NCI-H82 treated with DMSO at 0.1 percent for 48 hours (cell line): Measurements from ENCODE around the gene MARK3.
A peak's percentile ranks its signal among the peaks of the same experiment; 100 is the strongest.
"Not testable (repeated sequence)": the region's sequence is repeated elsewhere in the genome, so short reads cannot be mapped to it uniquely, and the experiment has no call there.

Experiments
- DNase-seq: peaks from one replicate; lab custom pipeline; 2025; ENCODE audit not compliant: unreplicated experiment; lab: John Stamatoyannopoulos, UW

The MARK3 gene

DNA sequence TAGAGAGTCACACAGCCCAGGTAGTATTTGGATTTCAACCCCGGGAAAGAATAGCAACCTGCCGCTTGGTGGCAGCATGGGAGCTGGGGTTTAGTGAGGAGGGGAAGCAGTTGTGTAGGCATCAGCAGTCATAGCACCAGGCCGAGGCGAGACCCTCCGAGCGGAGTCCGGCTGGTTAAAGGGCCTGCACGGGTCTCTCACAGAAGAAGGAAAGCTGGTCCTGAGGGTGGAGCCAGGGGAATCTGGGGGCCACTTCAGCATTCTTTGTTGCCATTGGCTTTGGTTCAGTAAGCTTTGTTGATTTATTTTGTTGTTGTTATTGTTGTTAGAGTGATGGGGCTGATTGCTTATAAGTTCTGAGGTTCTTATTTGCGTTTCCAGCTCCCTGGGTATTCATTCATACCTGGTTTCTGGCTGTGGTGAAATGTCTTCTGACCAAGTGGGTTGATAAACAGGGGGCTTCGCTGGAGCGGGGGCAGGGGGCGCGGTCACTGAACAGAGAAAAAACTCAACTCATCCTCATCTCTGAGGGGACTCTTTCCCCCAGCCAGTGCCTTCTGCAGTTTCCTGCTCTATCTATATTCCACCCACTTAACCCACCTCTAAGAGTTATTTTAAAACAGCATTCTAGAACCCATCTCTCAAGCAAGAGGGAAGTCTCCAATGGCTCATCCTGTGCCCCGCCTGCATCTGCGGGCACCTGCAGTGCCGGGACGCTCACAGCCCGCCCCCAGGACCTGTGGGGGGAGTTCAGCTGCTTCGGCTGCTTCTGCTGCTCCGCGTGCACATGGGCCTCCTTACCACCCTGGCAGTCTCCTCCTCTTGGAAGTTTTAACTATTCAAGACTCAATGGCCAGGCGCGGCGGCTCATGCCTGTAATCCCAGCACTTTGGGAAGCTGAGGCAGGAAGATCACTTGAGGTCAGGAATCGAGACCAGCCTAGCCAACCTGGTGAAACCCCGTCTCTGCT lies 125.8 kb downstream of the MARK3 start:
- DNase-seq, result no peak

DNA sequence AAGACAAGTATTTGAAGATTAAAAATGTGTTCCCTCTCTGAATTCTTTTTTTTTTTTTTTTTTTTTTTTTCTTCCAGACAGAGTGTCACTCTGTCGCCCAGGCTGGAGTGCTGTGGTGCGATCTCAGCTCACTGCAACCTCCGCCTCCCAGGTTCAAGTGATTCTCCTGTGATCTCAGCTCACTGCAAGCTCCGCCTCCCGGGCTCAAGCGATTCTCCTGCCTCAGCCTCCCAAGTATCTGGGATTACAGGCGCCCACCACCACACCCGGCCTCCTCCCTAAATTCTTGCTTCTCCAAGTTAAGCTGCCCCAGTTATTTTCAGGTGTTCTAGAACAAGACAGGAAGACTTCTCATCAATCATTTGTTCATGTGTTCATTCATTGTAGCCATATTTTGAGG lies 127.0 kb downstream of the MARK3 start:
- not testable (repeated sequence) for DNase-seq

DNA sequence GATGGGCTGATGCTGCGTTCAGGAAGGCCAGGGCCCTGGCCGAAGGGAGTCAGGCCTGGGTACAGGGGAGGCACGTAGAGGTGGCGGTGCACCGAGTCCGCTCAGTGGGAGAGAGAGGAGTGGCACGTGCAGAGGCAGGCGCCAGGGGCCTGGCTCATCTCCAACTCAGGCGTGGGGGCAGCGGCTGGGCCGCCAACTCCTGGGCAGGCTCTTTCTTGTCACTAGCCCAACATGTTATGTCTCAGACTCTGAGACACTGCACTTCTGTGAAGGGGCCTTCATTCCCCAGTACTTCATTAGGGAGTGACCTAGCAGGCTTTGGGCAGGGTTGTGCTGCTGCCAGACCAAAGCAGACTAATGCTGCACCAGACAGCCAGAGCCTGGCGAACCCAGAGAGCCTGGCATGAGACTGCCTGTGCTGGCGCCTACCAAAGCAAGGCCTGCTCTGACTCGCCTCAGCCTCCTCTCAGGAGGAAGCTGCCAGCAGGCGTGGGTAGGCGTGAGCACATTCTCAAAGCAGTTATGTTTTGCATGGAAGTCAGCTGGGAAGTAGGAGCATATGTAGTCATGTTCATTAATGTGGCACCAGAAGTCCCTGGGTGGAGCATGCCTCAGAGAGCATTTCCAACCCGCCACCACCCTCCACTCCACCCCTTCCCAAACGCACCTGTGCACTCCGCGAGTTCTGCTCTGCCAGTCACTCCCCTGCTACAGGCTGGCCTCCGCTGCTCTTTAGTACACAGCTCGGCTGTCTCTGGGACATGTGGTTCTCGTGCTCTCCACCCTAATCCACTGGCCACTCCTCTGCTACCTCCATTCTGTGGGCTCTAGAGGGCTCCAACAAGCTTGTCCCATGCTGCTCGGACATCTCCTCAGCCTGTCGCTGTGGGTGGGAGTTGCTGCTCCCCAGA lies 127.7 kb downstream of the MARK3 start:
- no peak for DNase-seq

DNA sequence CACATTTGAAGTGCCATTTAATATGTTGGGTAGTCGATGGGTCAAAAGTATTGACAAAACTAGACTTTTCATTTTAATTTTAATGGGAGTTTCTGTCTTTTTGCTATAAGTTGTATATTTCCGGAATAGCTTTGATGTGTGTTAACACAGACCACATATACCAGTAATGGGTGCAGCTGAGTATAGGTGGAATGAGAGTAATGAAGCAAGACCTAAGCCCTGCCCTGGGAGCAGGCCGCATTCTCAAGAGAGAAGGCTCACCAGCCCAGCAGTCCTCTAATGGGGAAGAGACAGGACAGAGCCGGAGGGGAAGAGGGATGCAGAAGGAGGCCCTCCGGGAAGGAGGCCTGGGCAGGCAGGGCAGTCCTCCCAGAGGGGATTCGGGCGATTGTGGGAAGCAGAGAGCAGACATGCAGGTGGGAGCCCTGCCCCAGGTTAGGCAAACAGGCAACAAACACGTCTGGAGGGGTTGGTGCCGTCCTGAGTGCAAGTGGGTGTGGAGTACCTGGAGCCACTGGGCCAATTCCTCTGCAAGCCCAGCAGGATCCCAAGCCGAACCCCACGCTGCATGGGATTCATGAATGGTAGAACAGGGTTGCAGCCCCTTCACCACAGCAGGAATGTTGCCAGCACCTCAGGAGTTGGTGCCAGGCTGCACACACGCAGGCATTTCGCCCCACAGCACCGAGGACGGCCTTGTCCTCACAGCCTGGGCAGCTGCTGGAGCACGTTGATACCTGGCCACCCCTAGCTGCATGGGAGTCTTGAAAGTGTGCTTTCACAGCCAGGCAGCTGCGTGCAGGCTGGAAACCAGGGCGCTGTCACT lies 129.6 kb downstream of the MARK3 start:
- no peak for DNase-seq

DNA sequence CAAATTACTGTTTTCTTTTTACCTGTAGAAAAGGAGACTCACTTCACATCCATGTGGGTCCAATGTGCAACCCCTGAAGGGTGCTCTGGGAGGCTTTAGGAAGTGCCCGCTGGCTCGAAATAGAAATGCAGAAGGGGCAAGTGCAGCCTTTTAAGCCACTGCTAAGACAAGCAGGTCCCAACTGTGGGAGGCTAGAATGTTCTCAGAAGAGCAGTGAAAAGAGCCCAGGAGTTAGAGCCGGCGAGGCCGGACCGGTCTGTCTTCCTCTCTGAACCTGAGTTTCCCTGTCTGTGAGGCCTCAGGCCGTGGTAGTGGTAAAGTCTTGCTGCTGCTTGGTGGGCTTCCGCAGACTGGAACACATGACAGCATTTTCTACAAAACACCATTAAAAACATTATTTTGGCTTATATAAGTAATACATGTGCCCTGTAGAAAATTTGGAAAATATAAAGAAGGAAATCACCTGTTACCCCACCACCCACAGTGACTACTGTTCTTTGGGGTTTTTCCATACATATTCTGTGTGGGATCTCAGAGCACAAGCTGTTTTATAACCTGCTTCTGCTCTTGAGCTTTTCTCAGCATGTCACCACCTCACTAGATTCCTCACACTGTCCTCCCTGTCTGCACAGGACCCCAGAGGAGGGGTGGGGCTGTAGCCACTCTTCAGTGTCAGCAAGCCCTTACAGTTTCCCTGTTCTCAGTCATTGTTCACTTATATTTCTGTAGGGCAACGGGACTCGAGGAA lies 131.4 kb downstream of the MARK3 start:
- DNase-seq, result no peak

DNA sequence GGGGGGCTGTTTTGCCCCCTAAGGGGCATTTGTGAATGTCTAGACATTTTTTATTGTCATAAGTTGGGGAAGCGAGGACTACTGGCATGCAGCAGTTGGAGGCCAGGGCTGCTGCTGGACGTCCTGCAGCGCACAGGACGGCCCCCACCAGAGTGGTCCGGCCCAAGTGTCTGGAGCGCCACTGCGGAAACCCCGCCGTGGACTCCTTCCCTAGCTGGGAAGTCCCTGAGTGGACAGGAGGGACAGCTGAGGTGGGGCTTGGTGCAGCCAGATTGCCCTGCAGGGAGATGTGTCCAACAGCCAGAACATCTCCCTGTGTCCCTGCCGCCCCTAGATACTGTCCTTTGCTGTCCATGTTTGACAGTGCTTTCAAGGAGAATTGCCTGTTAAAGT lies 132.0 kb downstream of the MARK3 start:
- no peak for DNase-seq

DNA sequence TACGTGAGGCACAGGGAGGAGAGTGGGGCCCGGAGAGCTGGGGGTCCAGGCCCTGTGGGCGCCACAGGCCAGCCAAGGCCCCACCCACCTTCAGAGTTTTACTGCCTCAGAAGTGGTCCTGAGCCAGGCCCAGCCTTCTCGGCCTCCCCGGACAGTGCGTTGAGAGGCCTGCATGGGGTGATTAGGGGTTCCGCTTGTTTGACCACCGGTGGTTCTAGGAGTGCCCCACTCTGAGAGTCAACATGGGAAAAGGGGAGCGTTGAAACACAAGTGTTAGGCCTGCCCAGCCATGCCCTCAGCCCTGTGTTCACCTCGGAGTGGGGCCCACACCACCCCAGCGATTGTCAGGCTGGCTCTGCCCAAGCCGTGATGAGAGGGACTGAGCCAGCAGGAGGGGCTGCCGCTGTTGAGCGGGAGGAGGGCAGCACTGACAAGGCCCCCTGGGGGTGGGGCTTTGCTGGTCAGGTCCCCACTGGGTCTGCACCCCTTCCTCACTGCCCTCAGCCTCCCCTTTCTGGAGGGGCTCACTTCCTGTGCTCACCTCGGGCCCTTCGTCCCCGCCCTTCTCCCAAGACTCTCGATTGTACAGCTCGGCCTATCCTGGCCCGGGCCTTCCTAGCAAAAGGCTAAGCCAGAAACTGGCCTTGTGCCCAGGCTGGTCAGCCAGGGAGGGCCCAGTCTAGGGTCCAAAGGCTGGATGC lies 132.7 kb downstream of the MARK3 start:
- DNase-seq, result no peak

DNA sequence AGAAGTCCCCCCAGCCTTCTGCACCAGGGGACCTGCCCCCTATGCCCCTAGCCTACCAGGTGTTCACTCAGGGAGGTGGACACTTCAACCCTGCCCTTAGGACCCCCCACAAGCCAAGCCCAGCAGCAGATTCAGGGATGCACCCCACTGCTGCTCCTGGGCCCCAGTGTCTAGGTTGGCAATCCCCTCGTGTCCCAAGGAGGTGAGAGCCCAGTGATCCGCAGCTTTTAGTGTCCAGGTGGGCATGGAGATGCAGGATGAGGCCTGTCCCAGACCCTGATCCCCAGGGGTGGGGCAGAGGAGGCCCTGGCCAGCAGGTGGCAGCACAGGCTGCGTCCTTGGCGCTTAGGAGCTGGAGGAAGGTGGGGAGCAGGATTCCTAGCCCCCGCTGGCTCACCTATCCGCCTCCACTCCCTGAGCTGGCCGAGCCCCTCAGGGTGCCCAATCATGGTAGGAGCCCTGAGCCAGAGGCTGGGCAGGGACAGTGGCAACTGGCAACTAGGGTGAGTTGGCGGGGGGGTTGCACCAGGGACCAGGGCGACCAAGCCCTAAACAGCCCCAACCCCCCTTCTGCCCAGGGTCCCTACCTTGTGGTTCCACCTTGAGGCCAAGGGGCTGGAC lies 133.3 kb downstream of the MARK3 start:
- no peak for DNase-seq

DNA sequence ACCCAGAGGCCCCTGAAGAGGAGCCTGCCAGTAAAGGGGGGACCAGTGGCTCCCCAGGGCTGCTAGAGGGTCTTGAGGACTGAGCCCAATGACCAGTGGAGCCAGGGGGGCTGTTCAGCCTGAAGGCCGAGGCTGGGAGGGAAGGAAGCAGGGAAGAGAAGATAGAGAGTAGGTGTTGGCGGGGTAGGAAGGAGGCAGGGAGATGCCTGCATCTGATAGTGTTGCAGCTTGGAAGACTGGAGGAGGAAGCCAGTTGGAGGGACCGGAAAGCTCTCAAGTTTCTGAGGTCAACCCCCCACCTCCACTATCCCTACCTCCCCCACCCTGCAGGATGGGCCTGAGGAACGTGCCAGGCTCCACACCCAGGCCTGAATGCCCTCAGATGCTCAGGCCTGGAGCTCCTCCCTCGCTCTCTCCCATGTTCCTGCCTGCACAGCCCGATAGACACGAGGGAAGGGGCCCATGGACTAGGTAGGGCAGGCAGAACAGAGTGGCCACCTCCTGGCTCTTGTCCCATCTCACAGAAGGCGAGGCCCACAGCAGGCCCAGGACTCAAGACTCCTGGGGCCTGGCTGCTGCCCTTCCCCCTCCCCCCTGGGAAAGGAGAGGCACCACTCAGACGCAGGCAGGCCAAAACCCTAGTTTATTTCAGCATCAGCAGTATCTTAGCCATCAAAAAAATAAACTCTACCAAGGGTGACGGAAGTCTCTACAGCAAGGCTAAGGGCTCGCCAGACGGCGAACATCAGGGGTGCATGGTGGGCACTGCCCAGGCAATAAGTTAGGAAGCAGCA lies 134.0 kb downstream of the MARK3 start:
- DNase-seq, result no peak

DNA sequence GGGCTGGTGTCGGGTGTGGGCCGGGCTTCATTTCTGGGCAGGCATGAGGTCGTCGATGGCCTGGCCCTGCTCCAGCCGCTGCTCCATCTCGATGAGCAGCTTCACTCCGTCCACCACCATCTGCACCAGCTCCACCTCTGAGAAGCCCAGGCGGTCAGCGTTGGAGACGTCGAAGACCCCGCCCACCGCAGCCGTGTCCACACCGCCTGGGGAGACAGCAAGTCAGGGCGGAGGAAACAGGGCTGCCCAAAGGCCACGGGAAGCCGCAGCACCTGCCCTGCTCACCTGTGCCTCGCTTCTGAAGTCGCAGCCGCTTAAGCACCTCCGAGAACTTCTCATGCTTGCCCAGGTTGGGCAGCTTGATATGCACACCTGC lies 134.6 kb downstream of the MARK3 start:
- DNase-seq, result no peak

DNA sequence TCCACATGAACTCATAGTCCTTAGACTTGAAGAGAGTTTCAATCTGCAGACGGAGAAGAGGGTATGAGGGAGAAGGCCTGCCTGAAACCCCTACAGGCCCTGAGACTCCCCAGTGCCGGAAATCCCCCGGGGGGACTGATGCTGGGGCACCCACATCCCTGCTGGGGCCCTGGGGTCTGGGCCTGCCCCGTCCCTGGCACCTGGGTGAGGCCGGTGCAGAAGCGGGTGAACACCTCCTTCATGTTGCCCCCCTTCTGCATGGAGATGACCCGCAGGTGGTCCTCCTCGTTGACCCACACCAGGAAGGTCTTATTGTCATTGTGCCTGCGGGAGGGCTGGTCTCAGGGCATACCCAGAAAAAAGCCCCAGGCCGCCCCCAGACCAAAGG lies 135.0 kb downstream of the MARK3 start:
- no peak for DNase-seq

DNA sequence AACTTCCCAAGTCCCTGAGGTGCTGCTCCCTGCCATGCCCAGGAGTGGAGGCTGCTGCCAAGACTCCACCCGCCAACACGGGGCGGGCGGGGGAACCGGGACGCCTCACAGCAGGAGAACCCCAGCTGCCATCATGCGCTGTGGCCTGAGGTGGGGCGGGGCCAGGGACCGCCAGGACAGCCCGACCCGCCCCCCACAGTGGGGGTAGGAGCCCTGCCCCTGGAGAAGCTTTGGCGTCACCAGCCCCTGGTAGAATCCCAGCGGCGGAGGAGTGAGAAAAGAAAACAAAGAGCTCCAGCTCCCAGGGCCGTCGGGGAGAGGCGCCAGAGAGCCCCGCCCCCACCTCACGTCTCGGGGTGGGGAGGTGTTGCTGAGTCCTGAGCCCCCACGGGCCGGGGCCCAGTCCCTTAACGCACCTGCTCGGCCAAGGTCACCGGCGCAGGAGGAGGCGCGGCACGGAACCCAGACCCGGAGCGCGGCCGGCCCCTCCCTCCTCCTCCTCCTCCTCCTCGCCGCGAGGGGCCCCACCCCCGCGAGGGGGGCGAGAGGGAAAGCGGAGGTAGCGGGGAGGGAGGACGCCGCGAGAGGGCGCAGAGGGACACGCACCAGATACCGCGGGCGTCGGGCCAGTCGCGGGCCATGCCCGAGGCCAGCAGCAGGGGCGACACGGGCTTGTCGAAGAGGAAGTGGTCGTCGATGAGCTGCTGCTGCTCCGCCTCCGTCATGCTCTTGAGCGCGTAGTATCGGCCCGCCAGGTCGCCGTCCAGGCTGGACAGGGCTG lies 135.6 kb downstream of the MARK3 start:
- DNase-seq, result peak; percentile 38

DNA sequence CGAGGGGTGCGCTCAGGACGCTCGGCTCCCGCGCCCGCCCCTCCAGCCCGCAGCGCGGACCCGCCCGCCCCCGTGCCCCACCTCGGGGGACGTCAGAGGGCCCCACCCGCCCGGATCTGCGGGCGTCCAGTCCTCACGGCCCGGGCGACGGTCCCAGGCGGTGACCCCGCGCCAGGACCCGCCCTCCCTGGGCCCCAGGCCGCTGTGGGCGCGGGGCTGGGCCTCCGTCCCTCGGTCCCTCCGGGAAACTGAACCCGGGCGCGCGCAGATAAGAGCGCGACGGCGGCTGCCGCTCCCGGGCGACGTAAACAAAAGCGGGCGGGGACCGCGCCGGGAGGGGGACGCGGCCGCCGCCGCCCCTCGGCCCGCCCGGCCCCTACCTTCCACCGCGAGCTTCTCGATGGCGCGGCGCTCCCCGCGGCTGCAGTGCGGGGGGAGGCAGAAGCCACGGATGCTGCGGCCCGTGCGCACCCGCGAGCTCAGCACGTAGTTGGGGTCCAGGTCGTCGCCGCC lies 136.3 kb downstream of the MARK3 start:
- no peak for DNase-seq

DNA sequence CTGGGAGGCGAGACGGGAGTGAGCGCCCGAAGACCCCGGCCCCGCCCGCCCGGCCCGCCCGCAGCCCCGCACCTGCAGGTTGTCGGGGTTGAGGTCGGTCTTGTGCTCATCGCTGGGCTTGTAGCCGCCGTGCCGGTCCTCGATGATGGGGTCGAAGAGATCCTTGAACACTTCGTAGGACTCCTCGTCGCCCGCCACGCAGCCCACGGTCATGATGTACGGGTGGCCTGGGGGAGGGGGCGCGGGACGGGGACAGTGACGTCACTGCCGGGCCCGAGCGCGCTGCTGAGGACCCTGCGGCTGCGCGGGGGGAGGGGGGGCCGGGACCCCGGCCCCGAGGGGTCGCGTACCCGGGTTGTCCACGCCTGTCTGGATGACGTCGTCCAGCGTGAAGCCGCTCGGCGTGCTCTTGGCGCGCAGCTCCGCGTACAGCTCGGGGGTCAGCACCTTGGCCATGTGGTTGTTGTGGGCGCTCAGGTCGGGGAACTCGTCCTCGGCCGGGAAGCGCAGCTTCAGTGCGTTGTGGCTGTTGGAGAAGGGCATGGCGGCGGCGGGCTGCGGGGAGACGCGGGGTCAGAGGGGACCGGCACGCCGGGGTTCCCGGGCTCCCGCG lies 136.8 kb downstream of the MARK3 start:
- no peak for DNase-seq

DNA sequence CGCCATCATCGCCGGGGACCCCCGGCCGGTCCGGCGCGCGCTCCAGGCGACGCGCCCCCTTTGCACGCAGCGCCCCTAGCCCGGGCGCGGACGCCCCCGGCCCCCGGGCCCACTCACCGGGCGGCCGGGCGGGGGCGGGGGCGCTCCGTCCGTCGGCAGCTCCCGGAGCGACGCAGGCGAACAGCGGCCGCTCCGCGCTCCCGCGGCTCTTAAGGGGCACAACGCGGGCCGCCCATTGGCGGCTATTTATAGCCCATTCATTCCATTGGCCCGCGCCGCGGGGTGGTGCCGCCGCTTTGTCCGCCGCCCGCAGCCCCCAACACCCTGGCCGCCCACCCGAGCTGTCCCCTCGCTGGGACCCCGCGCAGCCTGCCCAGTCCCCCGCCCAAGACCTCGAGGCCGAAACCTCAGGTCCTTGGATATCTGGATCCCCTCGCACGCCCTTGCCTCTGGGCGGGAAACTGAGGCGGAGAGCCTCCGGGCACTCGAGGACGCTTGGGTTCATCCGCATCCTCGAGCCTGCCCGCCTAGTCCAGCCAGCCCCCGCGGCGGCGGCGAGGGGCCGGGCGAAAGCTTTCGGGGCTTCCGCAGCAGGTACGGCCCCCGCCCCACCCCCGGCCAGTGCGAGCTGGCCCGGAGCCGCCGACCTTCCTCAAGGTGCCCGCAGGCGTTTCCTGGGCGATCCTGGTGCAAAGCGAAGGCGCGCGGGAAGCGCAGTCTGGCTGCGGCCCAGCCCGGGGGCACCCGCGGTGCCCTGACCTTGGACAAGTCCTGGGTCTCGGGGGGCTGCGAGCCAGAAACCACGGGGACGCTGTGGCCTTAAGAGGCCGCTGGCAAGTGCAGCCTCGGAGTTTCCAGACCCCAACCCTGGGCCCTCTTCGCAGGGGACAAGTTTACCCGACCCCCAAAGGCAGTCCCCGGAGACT lies 137.7 kb downstream of the MARK3 start, which contains the start of gene CKB:
Gene CKB, minus strand, starts transcription at position 182 of the 926 bp plus-strand sequence. CDS start 337 bp downstream, outside the sequence.
- peak; percentile 30 for DNase-seq

DNA sequence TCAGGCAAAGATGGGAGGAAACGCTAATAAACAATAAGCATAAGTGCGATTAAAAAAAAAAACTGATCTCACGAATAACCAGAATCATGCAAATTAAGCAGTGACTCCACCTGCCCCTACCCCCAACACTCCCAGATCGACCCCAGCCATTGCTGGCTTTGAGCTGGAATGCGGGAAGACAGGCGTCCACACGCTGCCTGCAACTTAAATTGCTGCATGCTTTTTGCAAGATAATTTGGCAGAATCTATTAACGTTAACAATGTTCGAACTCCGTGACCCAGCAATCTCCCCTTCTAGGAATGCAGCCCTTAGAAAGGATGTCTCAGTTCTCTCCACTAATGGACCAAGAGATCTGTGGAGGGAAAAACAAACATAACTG lies 138.3 kb downstream of the MARK3 start:
- DNase-seq, result no peak
